ENCODE data around the gene SLC15A3. TPM values are rescaled to one million over a fixed set of nuclear protein-coding genes. Genes with fewer than 3 reads are reported as not detected.

Gene SLC15A3
- total RNA-seq, 1 donor from 2014 or later: 11.6 TPM

DNA sequence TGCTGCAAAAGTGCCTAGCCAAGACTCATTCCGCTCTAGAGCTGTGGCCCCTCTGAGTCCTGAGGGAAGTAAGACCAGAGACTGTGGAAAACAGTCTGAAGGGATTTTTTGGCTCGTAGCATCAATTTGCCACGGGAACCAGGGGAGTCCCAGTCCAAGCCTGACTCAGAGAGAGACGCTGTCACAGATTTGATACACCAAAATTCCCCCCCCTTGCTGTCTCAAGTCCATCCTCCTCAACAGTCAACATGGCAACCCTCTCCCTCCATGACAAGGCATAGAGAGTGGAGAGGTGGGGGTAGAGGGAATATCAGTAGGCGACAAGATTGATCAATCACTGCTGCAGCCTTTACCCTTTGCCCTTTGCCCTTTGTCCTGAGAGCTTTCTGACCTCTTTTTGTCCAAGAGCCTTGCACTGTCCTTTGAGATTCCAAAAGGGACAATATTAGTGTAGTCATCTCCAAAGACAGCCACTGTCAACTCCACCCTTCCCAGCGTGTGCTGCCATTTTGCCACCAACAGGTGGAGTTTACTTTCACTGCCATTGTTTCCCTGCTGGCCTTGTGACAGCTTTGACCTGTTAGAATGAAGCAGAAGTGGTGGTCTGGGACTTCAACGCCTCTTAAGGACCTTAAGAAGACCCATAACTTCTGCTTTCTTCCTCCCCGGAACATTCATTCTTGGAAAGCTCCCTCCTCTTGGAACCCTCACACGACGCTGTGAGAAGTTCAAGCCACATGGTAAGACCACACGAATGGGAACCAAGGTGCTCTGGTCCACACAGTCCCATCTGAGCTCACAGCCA lies 7.3 kb downstream of the SLC15A3 start:
- peak; percentile 16 for TF ChIP-seq CTCF (IDR thresholded peaks at IDR 0.05)
- H3K9me3 Mint-ChIP-seq (ENCODE audit: unreplicated experiment): no peaks in the 10 kb centered on the region
- no peaks in the 10 kb centered on the region for H3K4me1 Mint-ChIP-seq (ENCODE audit: unreplicated experiment)
- no peaks in the 10 kb centered on the region for H3K27me3 Mint-ChIP-seq (ENCODE audit: unreplicated experiment)
- DNase-seq (ENCODE audit: extremely low spot score, unreplicated experiment): no peak
- H3K36me3 Mint-ChIP-seq (ENCODE audit: unreplicated experiment): peaks cover 20% of the 10 kb centered on the region
- no peak overlapping the region for H3K27ac Mint-ChIP-seq (ENCODE audit: unreplicated experiment)
- no peak overlapping the region for H3K4me3 Mint-ChIP-seq (ENCODE audit: unreplicated experiment)

GRCh38 chr11:60942970-60943565 lies 8.9 kb downstream of the SLC15A3 start:
- Mint-ChIP-seq H3K4me1 (ENCODE audit: unreplicated experiment) (no peaks in the 10 kb centered on the region), H3K27ac (ENCODE audit: unreplicated experiment) (no peak overlapping the region), H3K4me3 (ENCODE audit: unreplicated experiment) (no peak overlapping the region), H3K36me3 (ENCODE audit: unreplicated experiment) (peaks cover 20% of the 10 kb centered on the region), H3K9me3 (ENCODE audit: unreplicated experiment) (no peaks in the 10 kb centered on the region), H3K27me3 (ENCODE audit: unreplicated experiment) (no peaks in the 10 kb centered on the region)
- TF ChIP-seq CTCF (IDR thresholded peaks at IDR 0.05): no peak
- no peak for DNase-seq (ENCODE audit: extremely low spot score, unreplicated experiment)

DNA sequence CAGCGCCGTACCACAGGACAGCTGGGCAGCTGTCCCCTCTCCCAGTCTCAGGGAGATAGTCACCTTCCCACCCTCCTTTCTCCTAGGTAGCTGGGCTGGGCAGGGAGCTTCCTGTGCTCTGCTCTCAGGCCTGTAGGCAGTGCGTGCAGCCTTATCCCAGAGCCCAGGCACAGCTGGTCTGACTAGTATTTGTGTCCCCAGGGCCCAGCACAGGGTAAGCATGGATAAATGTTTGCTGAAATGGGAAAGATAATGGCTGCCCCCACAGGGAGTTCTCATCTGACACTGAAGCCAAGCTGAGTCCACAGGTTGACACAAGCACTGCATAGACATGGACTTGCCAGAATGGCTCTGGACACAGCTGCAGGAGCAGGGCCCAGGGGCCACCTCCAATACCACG lies 9.8 kb downstream of the SLC15A3 start:
- no peak for TF ChIP-seq CTCF (IDR thresholded peaks at IDR 0.05)
- H3K27me3 Mint-ChIP-seq (ENCODE audit: unreplicated experiment): no peaks in the 10 kb centered on the region
- H3K4me1 Mint-ChIP-seq (ENCODE audit: unreplicated experiment): no peaks in the 10 kb centered on the region
- no peak overlapping the region for H3K4me3 Mint-ChIP-seq (ENCODE audit: unreplicated experiment)
- no peak for DNase-seq (ENCODE audit: extremely low spot score, unreplicated experiment)
- H3K36me3 Mint-ChIP-seq (ENCODE audit: unreplicated experiment): peaks cover 20% of the 10 kb centered on the region
- no peak overlapping the region for H3K27ac Mint-ChIP-seq (ENCODE audit: unreplicated experiment)
- H3K9me3 Mint-ChIP-seq (ENCODE audit: unreplicated experiment): no peaks in the 10 kb centered on the region

- no peak for TF ChIP-seq CTCF (IDR thresholded peaks at IDR 0.05)
- no peaks in the 10 kb centered on the region for H3K4me1 Mint-ChIP-seq (ENCODE audit: unreplicated experiment)
- H3K9me3 Mint-ChIP-seq (ENCODE audit: unreplicated experiment): no peaks in the 10 kb centered on the region
- H3K27ac Mint-ChIP-seq (ENCODE audit: unreplicated experiment): no peak overlapping the region
- DNase-seq (ENCODE audit: extremely low spot score, unreplicated experiment): no peak
- H3K4me3 Mint-ChIP-seq (ENCODE audit: unreplicated experiment): no peak overlapping the region
- peaks cover 20% of the 10 kb centered on the region for H3K36me3 Mint-ChIP-seq (ENCODE audit: unreplicated experiment)
- no peaks in the 10 kb centered on the region for H3K27me3 Mint-ChIP-seq (ENCODE audit: unreplicated experiment)
Observed at GRCh38 chr11:60941371-60942119, 10.4 kb downstream of the SLC15A3 start.

DNA sequence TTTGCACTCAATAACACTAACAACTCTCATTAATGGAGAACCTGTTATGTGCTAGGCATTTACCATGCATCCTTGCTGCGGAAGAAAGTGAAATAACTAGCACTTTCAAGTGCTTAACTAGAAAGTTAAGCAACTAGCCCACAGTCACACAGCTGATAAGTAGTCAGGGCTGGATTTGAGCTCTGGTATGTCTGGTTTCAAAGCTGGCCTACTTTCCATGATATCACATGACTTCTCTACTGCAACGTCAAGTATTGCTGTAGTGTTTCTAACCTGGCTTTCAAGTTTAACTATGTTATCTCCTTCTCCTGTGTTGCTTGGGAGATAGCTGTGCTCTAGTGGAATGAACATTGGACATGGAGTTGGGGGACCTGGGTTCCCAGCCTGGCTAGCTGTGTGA lies 12.1 kb downstream of the SLC15A3 start:
- Mint-ChIP-seq H3K36me3 (ENCODE audit: unreplicated experiment) (peaks cover 12% of the 10 kb centered on the region), H3K4me1 (ENCODE audit: unreplicated experiment) (no peaks in the 10 kb centered on the region), H3K27ac (ENCODE audit: unreplicated experiment) (no peak overlapping the region), H3K9me3 (ENCODE audit: unreplicated experiment) (no peaks in the 10 kb centered on the region), H3K4me3 (ENCODE audit: unreplicated experiment) (no peak overlapping the region), H3K27me3 (ENCODE audit: unreplicated experiment) (no peaks in the 10 kb centered on the region)
- no peak for TF ChIP-seq CTCF (IDR thresholded peaks at IDR 0.05)
- DNase-seq (ENCODE audit: extremely low spot score, unreplicated experiment): no peak
